Stimulated activated CD4-positive, alpha-beta T cell treated with anti-CD3 and anti-CD28 coated beads, Interleukin-1b, Interleukin-23, amount 100 ng/mL, for 1 hour (primary cell): ENCODE results near the gene MALL.
"Not testable (repeated sequence)": the region's sequence is repeated elsewhere in the genome, so short reads cannot be mapped to it uniquely, and the experiment has no call there.

Experiments used
- DNase-seq, 2 donors: peaks; one replicate each; pipeline ENCODE4 v3.0.0-alpha.2; 2020; ENCODE audit warnings: low read depth in 2 of 2

The MALL gene

GRCh38 chr2:110097506-110098220 is 18.0 kb downstream of the MALL start:
- no peak for DNase-seq

GRCh38 chr2:110095994-110096633 is 19.5 kb downstream of the MALL start:
- DNase-seq, result no peak

- not testable (repeated sequence) for DNase-seq
These were observed 20.6 kb downstream of the MALL start for GRCh38 chr2:110094884-110095534.

- not testable (repeated sequence) for DNase-seq
These were observed 21.7 kb downstream of the MALL start for GRCh38 chr2:110093924-110094323.

GRCh38 chr2:110090164-110090563 is 25.5 kb downstream of the MALL start:
- not testable (repeated sequence) for DNase-seq

DNA sequence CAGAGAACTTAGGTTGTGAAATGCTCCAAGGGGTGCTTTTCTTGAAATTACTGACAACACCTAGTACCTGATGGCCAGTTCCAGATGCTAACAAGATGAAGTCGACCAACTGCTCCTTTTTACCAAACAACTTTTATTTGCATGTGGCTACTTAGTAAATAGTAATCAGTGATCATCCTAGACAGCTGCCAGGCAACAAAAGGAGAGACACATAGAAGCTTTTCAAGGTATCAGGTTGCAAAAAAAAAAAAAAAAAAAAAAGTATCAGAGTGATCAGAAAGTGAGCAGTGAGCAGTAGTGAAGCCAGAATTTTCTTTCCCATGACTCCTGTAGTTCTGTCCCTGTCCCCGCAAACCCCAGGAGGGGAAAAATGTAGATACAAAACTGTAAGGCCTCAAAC is 31.9 kb downstream of the MALL start:
- not testable (repeated sequence) for DNase-seq

- DNase-seq, result not testable (repeated sequence)
These were observed 32.5 kb downstream of the MALL start for GRCh38 chr2:110083162-110083561.

DNA sequence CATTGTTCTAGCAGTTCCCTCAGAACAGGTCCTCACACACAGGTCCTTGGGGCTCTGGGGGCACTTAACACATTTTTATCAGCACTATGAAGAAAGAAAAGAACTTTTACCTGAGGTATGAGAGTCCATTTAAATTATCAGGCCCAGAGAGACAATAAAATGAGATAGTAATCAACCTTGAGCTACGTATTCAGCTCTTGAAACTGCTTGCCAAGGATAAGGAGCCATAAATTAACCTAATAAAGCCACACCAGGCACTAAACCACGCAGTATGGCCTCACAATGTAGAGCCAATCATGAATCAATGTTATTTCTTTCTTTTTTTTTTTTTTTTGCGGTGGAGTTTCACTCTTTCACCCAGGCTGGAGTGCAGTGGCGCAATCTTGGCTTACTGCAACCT is 37.5 kb downstream of the MALL start:
- DNase-seq, result not testable (repeated sequence)

DNA sequence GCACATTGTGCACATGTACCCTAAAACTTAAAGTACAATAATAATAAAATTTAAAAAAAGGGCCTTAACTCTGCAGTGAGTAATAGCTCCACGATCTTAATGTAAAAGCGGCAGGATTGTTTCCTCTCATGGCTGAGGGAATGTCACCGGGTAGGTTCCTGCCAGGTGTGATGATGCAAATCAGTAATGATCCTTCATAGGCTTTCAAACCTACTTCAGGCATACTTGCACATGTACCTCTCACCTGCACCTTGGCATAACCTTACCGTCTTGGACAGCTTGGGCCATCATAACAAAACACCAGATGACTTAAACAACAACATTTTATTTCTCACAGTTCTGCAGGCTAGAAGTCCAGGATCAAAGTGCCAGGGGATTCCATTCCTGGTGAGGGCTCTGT is 39.7 kb downstream of the MALL start:
- DNase-seq, result not testable (repeated sequence)

DNA sequence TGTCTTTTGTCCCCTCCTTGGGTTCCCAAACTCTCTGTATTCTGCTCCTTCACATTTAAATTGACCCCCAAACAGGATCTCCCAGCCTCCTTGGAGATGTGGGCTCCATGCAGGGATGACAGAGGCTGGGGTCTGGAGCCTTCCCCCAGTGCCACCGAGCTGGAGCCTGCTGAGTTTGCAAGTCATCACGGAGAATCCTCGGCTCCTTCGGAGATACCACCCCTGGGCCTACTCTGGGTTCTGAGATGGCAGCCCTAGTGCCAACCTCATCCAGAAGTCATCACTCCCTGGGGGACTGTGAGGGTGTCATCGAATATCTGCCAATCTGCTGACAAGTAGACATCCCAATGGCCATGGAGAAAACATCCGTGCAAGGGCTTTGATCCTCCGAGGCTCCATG is 45.8 kb downstream of the MALL start:
- not testable (repeated sequence) for DNase-seq

- not testable (repeated sequence) for DNase-seq
These were observed 47.5 kb downstream of the MALL start for GRCh38 chr2:110068153-110068552.

DNA sequence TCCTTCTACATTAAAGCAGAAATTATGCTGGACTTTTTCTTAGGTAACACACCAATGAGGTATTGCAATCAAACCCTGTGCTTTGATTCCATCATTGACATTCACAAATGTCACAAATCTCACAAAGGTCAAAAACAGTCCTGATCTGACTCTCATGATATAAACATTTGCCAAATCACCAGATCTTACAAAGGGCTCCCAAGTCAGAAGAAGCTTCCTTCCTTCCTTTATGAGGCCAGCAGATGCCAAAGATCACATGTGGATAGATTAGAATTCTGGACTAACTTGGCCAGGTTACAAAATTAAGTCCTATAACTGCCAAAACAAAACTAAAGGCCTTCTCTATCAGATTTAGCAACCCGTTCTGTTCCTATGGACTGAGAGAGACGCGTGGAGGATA is 53.3 kb downstream of the MALL start:
- DNase-seq, result not testable (repeated sequence)

GRCh38 chr2:110060550-110060949 is 55.1 kb downstream of the MALL start:
- DNase-seq, result not testable (repeated sequence)

GRCh38 chr2:110059694-110060358 is 55.8 kb downstream of the MALL start:
- DNase-seq, result not testable (repeated sequence)

GRCh38 chr2:110059009-110059693 is 56.5 kb downstream of the MALL start:
- not testable (repeated sequence) for DNase-seq

GRCh38 chr2:110058034-110058433 is 57.6 kb downstream of the MALL start:
- not testable (repeated sequence) for DNase-seq

- DNase-seq, result not testable (repeated sequence)
These were observed 59.7 kb downstream of the MALL start for GRCh38 chr2:110055819-110056408.

GRCh38 chr2:110054521-110055407 is 60.9 kb downstream of the MALL start:
- not testable (repeated sequence) for DNase-seq

DNA sequence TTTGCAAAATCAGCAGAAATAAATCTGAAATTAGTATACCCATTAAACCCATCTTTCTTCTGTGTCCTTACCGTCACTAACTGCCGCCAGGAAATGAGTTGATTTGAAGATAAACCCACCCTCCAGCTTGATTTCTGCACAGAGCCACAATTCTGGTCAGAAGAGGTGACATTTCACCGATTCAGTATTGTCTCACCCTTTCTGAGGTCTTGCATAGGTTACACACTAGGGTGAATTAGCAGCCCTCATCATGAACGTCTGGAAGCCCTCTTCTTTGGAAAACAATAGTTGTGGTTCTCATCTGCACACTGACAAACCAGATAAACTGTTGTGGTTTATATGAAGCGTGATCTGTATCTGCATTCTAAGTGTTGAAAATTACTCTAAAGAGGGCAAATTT is 61.9 kb downstream of the MALL start:
- not testable (repeated sequence) for DNase-seq

DNA sequence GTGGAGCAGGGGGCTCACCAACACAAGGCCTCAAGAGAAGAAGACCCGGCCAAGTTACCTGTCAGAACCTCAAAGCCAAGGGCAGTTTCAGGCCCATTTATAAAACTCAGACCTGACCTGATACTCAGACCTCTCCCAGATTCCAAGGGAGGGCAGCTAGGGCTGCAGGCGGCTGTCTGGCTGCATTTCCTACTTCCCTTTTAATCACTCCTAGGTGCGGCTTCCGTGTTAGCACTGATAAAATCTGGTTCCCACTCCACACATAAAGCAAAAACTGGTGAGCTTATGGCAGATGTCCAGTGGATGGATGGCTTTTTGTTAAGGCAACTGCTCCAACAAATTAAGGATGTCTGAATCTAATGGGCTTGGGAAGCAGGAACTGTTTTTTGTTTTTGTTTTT is 63.5 kb downstream of the MALL start:
- DNase-seq, result not testable (repeated sequence)
